ENCODE results near the gene RPL15.
"Not testable (repeated sequence)": the region's sequence is repeated elsewhere in the genome, so short reads cannot be mapped to it uniquely, and the experiment has no call there.

The RPL15 gene

GRCh38 chr3:23916886-23917678 lies at the start of gene RPL15, which contains the start of gene NKIRAS1:
RPL15 (plus strand) TSS chr3:23917132; CDS start chr3:23917860, 728 bp downstream.
NKIRAS1 (minus strand) TSS chr3:23916990; CDS start chr3:23910904, 6,086 bp downstream.
- DNase-seq (ENCODE audit: low read depth), result peak; percentile 88

- no peak for DNase-seq (ENCODE audit: low read depth)
Observed at GRCh38 chr3:23867400-23867799, 49.5 kb upstream of the RPL15 start.

- DNase-seq (ENCODE audit: low read depth), result no peak
Observed at GRCh38 chr3:23867838-23868237, 49.1 kb upstream of the RPL15 start.

- DNase-seq (ENCODE audit: low read depth), result no peak
Observed at GRCh38 chr3:23869977-23870662, 46.8 kb upstream of the RPL15 start.

- DNase-seq (ENCODE audit: low read depth), result not testable (repeated sequence)
Observed at GRCh38 chr3:23870663-23871043, 46.3 kb upstream of the RPL15 start.

GRCh38 chr3:23871361-23871760 lies 45.6 kb upstream of the RPL15 start:
- DNase-seq (ENCODE audit: low read depth), result not testable (repeated sequence)

GRCh38 chr3:23872330-23872729 lies 44.6 kb upstream of the RPL15 start:
- DNase-seq (ENCODE audit: low read depth), result no peak

- DNase-seq (ENCODE audit: low read depth), result no peak
Observed at GRCh38 chr3:23873941-23874340, 43.0 kb upstream of the RPL15 start.

- no peak for DNase-seq (ENCODE audit: low read depth)
Observed at GRCh38 chr3:23874359-23875112, 42.4 kb upstream of the RPL15 start.

- DNase-seq (ENCODE audit: low read depth), result no peak
Observed at GRCh38 chr3:23875113-23875725, 41.7 kb upstream of the RPL15 start.

GRCh38 chr3:23876923-23877322 lies 40.0 kb upstream of the RPL15 start:
- no peak for DNase-seq (ENCODE audit: low read depth)

GRCh38 chr3:23877329-23877980 lies 39.5 kb upstream of the RPL15 start:
- no peak for DNase-seq (ENCODE audit: low read depth)

- DNase-seq (ENCODE audit: low read depth), result no peak
Observed at GRCh38 chr3:23879485-23879884, 37.4 kb upstream of the RPL15 start.

- no peak for DNase-seq (ENCODE audit: low read depth)
Observed at GRCh38 chr3:23880703-23881339, 36.1 kb upstream of the RPL15 start.

- DNase-seq (ENCODE audit: low read depth), result not testable (repeated sequence)
Observed at GRCh38 chr3:23881993-23882392, 34.9 kb upstream of the RPL15 start.

- no peak for DNase-seq (ENCODE audit: low read depth)
Observed at GRCh38 chr3:23882487-23882918, 34.4 kb upstream of the RPL15 start.

GRCh38 chr3:23884481-23884880 lies 32.5 kb upstream of the RPL15 start:
- DNase-seq (ENCODE audit: low read depth), result no peak

- DNase-seq (ENCODE audit: low read depth), result no peak
Observed at GRCh38 chr3:23885210-23885609, 31.7 kb upstream of the RPL15 start.

- DNase-seq (ENCODE audit: low read depth), result no peak
Observed at GRCh38 chr3:23886311-23886710, 30.6 kb upstream of the RPL15 start.

GRCh38 chr3:23888617-23889228 lies 28.2 kb upstream of the RPL15 start:
- no peak for DNase-seq (ENCODE audit: low read depth)

- DNase-seq (ENCODE audit: low read depth), result no peak
Observed at GRCh38 chr3:23889386-23889785, 27.5 kb upstream of the RPL15 start.
